Activated CD8-positive, alpha-beta memory T cell treated with anti-CD3 and anti-CD28 coated beads for 1 hour (primary cell): ENCODE results near the gene C2orf68.
"Not testable (repeated sequence)": the region's sequence is repeated elsewhere in the genome, so short reads cannot be mapped to it uniquely, and the experiment has no call there.

Experiments used
- DNase-seq, 2 donors: peaks; one replicate each; pipeline ENCODE4 v3.0.0-alpha.2; 2020; ENCODE audit warnings: low read depth in 1 of 2; ENCODE audit errors: extremely low read depth in 1 of 2

The C2orf68 gene

DNA sequence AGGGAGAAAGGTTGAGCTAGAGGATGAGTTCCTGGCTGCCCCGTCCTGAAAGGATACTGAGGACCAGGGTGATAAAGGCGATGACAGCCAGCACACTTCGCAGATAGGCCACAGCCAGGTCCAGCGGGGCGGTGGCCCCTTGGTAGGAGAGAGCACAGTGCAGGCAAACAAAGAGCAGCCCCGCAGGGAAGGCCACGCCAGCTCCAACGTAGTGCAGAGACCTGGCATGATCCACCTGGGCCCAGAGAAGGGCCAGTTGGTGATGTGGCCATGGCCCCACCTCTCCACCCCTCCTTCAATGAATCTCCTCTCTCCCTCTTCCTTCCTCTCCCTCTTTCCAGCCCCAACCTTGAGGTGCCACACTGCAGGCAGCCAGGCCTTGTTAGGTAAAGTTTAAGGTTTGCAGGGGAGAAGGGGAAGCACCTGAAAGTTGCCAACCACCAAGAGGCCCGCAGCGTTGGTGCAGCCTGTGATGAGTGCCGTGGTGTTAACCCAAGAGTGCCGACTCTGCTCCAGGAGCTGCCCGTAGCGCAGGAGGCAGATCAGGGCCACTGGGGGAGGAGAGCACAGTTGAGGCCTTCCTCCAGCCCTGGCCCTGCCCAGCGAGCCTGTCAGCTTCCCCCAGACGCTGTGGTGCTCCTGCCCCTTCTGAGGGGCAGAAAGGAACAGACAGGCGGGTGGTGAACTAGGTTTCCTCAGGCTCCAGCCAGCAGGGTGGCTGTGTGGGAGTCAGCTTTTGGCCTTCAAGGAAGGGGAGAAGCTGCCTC lies 12.2 kb downstream of the C2orf68 start:
- no peak for DNase-seq

GRCh38 chr2:85598594-85599340 lies 13.1 kb downstream of the C2orf68 start:
- DNase-seq = no peak

- no peak for DNase-seq
These were observed 14.6 kb downstream of the C2orf68 start for GRCh38 chr2:85597241-85597640.

GRCh38 chr2:85596486-85597143 lies 15.3 kb downstream of the C2orf68 start:
- no peak for DNase-seq

DNA sequence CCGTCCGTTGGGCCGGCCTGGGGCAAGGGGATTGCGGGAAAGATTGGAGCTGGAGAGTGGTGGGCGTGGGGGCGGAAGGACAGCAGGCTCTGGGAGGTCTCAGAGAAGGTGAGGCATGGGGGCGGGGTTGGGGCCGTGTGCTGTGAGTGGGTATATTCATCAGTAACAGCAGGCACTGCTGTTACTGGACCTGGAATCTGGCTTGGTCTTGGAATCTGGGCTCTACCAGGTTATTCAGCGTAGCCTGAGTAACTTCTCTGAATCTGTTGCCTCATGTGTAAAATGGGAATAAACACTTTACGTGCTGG lies 15.9 kb downstream of the C2orf68 start:
- DNase-seq = no peak

DNA sequence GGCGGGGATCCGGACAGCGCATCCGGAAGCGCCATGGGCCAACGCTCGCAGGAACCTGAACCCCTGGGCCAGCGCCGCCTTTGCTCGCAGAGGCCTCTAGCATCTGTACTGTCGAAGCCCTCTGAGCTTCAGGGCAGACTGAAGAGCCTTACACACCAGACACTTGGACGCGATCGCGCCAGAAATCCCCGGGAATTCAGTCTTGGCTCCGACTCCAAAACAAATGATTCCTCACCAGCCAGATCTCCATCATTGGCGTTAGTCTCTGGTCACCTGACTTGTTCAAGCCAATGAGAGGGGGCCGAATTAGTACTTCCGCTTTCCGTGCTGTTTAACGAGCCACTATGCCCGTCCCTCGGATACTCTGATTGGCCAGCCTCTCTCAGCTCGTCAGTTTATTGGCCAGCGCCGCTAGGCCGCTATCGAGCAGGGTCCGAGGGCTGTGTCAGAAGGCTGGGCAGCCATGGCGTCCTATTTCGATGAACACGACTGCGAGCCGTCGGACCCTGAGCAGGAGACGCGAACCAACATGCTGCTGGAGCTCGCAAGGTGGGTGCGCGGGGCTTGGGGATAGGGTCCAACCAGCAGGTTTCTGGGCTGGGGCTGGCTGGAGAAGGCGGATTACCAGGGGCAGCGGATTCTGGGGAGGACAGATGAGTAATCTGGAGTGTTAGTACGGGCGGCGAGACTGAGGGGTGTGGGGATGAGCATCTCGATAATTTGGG lies 16.4 kb downstream of the C2orf68 start, which contains the start of gene RNF181:
RNF181 (plus strand) TSS at position 445 of the 725 bp plus-strand sequence; CDS start at position 464, 19 bp downstream.
- DNase-seq = peak; percentile 75 to 76

- no peak for DNase-seq
These were observed 17.1 kb downstream of the C2orf68 start for GRCh38 chr2:85594715-85595300.

DNA sequence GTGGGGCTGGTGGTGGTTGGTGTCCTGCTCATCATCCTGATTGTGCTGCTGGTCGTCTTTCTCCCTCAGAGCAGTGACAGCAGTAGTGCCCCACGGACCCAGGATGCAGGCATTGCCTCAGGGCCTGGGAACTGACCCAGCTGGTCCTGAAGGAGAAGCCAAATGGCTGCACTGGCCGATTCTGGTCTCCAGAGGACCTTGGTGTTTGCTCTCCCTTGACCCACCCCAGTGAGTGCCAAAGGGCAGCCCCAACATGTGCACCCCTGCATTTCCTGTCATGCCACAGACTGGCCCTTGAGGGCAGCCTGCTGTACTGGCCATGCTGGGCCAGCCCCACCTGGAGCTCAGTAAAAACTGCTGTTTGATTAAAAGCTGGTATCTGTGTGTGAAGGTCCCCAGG lies 18.8 kb downstream of the C2orf68 start:
- DNase-seq = no peak

- DNase-seq = not testable (repeated sequence)
These were observed 19.6 kb downstream of the C2orf68 start for GRCh38 chr2:85592299-85592698.

DNA sequence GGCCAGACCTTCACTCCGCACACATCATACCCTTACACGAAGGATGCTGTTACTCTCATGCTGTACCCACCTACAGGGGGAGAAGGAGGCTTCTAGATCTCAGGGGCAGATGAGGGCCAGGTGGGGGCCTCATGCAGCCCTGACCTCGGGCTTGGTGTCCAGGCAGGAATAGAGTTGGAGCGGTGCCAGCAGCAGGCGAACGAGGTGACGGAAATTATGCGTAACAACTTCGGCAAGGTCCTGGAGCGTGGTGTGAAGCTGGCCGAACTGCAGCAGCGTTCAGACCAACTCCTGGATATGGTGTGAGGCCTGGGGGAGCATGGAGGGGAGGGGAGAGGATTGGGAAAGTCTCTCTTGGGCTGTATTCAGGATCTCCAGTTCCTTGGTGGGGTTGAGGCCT lies 20.3 kb downstream of the C2orf68 start:
- no peak for DNase-seq

DNA sequence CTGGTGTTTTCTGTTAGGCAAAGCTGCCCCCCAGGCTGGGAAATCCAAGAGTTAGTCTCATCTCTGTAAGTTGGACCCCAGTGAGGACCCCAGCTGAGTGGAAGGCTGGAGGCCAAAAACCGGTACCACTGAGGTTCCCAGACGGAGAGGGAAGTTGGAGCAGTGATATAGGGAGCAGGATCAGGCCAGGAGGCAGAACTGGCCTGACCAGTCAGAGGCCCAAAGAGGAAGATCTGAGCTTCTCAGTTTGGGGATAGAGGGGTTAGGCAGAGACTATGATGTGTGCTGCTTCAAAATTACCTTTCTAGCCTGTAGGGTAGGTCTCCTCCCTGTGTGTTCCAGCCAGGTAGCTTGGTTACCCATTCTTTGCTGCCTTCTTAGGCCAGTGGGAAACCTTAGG lies 20.9 kb downstream of the C2orf68 start:
- no peak for DNase-seq

DNA sequence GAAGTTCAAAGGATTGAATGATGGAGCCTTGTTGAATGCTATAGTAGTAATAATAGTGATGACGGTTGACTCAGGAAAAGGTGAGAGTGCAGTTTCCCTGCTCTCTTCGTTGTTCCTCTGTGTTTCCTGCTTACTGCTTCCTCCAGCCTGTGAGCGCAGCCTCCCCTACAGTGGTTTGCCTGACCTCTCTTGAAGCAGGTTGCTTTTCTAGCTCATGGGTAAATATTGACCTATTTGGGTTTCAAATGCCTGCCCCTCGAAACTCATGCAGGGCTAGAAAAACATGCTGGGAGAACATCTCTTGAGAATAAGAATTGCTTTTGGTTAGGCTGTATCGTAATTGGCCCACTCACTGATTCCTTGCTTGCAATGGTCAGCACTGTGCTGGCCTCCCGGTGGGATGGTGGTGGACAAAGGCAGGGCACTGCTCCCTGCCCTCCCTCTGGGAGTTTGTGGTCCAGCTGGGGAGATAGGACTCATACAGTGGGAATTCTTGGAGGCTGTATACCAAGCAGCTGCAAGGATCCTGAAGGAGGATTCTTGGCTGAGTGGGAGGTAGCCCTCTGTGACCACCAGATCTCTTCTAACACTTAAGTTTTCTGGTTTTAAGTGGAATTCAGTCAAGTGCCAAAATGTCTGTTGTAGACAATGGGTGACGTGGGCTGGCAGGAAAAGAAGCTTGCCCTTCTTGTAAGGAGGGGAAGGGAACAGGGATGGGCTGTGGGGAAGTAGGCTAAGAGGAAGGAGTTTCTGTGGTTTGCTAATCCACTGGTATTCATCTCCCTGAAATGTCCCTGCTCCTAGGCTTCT lies 21.7 kb downstream of the C2orf68 start:
- no peak for DNase-seq

DNA sequence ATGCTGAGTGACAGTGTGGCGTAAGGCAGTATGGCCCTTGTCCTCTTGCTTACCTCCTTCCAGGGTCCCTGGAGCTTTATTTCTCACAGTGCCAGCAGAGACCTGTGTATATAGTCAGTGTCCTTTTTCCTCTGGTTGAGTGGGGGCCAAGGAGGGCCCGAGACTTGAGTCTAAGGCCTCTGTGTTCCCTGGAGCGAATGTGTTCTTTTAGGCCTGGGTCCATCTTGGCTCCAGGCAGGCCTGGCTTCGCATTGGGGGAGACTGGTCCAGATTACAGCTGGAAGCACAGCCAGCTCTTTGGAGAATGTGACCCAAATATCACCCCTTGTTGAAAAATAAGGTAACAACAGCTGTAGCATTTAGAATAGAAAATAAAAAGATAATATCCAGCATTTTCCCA lies 22.7 kb downstream of the C2orf68 start:
- DNase-seq = no peak

GRCh38 chr2:85588645-85589044 lies 23.2 kb downstream of the C2orf68 start:
- DNase-seq = no peak

GRCh38 chr2:85588236-85588635 lies 23.6 kb downstream of the C2orf68 start:
- no peak for DNase-seq

- DNase-seq = no peak
These were observed 26.1 kb downstream of the C2orf68 start for GRCh38 chr2:85585781-85586105.

GRCh38 chr2:85584857-85585780 lies 26.7 kb downstream of the C2orf68 start:
- DNase-seq = no peak

DNA sequence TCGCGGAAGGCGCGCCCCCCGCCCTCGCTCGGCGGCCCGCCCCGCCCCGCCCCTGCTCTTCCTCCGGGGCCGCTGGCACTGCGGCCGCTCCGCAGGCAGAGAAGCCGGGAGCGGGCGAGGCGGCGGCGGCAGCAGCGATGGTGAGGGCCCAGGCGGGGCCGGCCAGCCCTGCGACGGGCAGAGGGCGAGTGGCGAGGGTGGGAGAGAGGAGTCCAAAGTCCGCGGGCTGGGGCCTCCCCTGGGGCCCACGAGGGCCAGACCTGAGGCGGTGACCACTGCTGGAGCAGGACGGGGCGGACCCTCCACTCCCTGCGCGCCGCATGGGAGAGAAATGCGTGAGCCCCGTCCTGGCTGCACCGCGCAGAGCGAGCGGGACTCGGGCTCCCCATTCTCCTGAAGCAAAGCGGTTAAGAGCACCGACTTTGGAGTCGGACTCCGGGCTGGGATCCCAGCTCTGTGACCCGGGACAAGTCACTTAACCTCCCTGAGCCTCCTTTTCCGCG lies 27.5 kb downstream of the C2orf68 start, which contains the start of gene VAMP5:
VAMP5 (plus strand) TSS at position 78 of the 503 bp plus-strand sequence; CDS start at position 138, 60 bp downstream.
- DNase-seq = no peak
